HG02938 (cell line): ENCODE data around the gene EPHB2.

ENCODE experiments used
- ATAC-seq: cut with Tn5 transposase; IDR thresholded peaks from one replicate; pipeline ENCODE4 v1.9.1; 2021; ENCODE audit warnings: mild to moderate bottlenecking, moderate library complexity; ENCODE audit not compliant: unreplicated experiment

The EPHB2 gene

DNA sequence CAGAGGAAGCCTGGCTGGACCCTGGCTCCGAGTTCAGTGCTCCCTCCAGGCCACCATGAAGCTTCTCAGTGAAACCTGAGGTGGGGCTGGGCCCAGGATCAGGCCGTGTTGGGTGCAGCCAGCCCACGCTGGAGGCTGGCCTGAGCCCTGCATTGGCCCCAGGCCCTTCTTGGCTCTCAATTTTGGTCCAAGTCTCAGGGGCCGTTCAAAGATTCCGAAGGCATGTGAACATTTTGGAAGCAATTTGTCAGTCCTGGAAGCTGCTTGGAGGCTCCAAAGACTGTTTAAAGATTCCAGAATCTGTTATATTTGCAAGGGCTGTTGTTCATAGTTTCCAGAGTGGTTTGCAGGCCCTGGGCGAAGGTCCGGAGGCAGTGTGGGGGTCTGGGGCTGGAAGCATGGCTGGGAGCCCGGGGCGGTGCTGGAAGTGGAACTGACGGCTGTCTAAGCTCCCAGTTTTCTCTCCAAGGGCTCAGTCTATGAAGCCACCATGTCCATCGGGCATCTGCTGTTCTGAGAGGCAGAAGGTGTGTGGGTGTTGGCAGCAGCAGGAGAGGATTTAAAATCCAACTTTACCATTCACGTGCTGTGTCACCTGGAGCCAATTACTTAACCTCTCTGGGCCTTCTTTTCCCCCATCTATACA is 104.9 kb downstream of the EPHB2 start:
- no peak for ATAC-seq

DNA sequence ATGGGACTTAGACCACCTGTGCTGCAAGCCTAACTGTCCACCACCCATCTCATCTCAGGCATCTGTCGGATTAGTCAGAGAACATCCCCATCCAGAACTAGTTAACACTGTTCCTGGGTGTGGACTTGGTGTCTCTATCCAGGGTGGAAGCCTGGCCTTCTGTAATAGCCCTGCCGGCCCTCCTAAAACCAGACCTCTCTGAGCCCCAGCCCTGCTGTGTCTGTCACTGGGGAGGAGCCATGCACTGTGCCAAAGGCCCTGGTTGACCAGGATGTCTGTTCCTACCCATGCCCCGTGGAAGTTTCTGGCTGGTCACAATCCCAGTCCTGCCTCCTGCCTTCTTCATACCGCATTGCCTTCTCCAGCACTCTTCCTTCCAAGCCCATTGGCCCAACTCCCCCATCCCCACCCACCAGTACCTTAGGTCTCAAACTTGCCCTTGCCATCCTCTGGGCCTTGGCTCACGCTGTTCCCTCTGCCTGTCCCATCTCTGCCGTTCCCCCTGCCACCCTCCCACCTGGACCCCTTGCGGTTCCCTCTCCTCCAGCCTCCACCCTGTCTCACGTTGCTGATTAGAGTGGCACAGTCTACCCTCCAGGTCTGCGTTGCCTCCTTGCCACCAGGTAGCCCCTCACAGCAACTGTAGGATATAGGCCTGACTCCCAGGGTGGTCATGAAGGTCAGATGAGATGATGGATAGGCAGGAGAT is 105.6 kb downstream of the EPHB2 start:
- ATAC-seq: no peak

DNA sequence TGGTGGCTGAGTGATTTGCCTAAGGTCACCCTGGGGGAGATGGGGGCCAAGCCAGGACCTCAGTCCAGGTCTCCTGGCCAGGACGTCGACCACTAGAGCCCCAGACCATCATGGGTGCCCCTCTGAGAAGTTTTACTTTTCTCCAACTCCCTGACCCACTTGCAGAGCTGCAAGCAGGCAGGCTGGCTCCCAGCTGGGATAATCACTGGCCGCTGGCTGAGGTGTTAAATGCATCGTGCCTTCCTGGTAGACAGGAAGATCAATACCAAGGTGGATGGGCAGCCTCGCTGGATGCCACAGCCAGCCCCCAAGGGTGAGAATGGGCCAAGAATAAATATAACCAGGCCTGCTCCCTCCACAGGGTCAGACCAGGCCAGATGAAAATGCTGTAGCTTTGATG is 106.2 kb downstream of the EPHB2 start:
- no peak for ATAC-seq

DNA sequence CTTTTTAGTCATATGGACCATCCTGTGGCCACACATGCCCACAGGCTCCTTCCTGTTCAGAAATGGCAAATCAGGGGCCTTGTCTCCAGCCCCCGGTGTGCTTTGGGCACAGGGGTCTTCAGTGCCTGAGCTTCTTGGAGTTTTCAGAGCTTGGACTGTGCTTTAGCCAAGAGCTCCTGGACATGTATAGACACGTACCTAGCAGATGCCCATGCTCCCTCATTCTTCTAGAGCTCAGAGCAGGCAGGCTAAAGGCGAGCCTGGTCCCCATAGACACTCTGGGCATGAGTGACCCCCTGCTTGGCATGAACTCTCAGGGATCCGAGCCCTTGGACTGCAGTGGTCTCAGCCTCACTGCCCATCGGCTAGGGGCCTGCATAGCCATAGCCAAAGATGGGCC is 106.8 kb downstream of the EPHB2 start:
- no peak for ATAC-seq

DNA sequence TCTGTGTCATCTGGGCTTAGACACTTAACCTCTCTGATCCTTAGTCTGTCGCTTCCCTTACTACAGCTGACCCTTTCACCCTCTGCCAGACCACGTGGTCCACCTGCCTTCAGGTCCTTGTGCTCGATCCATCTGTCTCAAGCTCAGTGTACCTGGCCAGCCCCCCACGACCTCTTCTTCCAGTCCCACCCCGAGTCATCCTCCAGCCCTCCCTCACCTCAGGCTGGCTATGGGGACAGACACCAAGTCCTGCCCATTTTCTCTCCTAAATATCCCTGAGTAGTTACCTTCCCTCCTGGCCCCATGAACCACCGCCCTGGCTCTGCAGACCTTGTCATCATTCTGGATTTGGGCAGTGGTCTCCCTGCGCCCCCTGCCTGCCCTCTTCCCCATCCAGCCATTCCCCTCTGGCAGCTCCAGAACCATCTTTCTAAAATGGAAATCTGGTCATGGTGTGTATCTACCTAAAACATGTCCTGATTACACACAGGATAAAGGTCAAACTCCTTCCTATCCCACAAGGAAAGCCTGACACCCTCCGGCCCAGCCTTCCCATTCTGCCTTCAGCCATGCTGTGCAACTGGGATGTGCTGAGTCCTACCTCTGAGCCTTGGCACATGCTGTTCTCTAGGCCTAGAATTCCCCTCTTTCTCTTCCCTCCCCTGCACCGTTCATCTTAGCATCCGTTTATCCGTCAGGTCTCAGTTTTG is 107.6 kb downstream of the EPHB2 start:
- ATAC-seq: no peak

DNA sequence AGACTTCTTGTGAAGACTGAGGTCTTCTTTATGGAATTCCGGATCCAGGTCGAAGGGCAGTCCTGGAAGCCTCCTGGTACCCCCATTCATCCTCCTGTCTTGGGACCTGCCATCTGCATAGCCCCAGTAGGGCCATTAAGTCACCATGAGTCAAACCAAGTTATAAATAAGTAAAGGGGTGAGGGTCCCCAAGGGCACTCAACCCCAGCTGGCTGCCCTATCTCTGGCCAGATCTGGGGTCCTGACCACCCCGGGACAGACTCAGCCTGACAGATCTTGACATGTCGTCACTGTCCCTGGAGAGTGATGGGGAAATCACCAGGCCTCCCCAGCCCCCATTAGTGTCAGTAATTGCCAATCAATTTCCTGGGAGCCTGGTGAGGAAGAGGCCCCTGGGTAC is 108.7 kb downstream of the EPHB2 start:
- no peak for ATAC-seq

DNA sequence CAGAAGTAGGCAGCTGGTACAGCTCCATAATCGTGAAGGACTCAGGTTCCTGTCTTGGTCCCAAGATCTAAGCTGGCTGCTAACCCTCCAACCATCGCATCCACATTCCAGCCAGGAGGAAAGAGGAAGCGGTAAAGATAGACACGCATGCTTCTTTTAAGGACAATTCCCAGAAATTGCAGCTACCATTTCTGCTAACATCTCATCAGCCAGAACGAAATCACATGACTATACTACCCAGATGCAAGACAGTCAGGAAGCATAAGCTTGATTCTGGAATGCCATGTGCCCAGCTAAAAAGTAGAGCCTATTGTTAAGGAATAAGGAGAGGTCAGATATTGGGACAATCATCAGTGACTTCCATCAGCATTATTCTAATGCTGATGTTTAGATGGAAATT is 110.4 kb downstream of the EPHB2 start:
- no peak for ATAC-seq

DNA sequence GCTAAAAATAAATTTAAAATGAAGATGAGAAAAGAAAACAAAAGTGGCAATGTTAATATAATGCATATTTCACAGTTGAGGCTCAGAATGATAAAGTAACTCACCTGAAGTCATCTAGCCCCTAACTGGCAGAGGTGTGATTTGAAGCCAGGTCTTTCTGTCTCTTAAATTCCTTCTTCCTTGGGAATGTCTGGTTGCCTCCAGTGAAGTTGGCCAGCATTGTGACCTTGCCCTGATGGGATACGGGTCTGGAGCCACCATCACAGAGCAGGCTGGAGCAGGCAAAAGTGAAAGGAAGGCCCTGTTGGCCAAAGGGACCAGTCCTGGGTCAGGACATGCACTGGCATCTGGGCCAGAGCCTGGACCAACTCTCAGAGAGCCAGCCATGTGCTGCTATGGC is 111.7 kb downstream of the EPHB2 start:
- no peak for ATAC-seq

DNA sequence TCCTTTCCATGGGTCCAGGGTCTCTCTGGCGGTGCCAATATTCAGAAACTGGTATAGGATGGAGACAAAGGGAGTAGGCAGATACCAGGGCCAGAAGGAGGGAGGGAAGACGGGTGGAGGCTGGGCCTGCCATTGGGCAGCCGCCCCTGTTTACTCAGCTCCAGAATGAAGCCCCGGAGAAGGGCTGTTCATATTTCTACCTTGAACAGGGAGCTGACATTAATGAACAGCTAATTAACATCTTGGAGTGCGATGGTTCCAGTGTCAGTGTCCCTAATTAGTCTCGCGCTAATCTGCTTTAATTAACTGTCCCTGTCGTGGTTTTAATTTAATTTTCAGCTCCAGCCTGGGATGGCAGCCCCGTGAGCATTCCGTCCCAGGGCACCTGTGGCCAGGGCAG is 113.8 kb downstream of the EPHB2 start:
- no peak for ATAC-seq

DNA sequence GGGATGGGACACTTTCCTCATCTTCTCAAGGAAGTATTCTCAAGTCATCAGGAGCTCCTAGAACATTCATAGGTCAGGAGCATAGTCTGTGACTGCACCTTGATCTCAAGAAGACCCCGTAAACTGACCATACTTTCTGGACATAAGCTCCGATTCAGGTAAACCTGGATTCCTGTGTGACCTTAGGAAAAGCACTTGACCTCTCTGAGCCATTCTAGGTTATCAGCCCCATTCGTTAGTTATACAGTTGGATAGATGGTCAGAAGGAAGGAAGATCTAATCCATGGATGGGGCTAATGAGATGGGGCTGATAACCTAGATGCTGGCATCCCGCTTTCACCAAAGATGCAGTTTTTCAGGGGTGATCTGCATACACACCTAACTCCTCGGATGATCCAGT is 114.3 kb downstream of the EPHB2 start:
- ATAC-seq: no peak

DNA sequence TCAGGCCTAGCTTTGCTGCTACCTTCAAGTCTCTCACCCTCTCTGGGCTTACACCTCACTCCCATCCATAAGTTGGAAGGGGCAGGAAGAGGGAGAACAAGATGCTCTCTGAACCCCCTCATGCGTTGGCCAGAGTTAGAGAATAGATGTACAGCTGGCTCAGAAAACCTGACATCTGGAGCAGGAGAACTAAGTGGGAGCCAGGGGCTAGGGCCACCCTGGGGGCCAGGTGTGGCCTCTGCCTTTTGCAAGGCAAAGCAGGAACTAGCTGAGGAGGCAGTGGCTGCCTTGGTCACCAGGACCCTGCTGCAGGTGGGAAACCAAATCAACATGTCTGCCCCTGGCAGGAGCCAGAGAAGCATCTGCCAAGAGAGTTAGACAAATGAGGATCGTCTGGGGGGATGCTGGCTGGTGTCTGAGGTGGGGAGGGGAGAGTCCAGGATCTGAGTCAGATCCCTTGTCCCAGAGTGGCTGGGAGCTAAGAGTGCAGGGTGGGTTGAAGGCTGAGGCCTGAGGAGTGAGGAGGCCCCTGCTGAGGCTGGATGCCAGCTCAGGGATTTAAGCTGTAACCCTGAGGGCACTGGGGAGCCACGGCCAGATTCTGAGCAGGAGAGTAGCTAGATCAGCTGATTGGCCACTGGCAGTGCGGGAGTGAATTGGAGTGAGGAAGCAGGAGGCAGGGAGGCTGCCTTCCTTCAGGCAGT is 115.0 kb downstream of the EPHB2 start:
- ATAC-seq: no peak

DNA sequence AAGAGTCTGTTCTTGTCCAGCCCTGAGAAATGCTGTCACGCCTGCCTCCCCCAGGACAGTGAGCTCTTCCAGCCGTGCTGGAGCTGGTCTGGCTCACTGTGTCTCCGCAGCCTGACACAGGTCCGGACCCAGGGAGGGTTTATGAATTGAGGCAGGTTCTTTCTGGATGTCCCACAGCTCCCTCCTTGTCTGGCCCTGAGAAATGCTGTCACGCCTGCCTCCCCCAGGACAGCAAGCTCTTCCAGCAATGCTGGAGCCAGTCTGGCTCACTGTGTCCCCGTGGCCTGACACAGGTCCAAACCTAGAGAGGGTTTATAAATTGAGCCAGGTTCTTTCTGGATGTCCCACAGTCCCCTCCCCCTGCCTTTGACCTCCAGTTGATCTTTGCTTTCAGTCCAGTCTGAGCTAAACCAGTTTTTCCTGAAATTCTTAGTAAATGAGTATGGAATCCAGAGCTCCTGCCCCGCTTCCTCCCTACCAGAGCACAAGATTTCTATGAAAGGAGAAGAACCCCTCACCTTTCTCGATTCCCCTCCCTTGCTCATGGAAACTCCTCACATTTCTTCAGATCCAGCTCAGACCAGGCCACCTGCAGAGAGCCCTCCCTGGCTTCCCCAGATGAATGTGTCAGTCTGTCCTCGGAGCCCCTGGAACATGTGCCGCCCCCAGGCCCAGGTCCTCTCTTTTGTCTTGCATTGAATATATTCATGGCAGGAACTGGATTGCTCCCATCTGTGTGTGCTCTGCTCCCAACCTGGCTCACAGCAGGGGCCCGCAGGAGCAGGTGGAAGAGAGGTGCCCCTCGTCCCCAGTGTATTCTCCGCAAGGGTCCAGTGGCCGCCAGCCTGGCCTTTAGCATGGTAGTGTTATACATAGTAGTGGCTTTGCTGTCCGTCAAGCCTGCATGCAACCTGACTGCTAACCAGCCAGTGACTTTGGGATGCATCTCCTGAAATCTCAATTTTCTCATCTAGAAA is 116.3 kb downstream of the EPHB2 start:
- ATAC-seq: no peak

DNA sequence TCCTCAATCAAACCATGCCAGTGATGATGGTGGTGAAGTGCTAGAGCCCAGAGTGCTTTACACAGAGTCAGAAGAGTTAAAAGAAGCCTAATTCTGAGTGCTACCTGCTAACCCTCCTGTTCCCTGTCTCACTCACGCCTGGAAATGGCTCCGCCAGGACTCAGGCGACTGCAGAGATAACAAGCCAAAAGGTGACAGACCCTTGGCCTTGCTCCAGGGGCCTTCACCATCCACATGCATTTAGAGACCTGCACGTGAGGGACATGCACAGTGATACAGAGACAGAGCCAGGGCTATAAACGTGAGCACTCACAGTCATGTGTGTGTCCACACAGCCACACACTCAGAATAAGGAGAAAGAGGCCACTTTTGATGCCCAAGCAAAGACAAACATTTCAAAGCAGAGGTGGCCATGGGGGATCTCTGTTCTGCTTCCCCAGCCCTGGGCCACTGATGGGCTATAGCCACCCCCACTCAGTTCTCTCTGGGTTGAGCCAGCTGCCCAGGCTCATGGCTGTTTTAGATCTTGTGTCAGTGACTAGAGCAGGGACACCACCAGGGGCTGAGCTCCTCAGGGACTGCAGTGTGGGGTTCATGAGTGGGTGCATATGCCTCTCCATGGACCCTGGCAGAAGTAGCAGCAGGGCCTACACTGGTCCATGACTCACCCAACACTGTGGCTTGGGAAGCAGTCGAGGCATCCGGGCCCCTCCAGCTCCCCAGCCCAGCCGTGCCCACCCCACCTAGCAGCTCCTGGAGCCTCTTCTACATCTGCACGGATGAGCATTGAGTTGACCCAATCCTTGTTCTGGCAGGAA is 117.2 kb downstream of the EPHB2 start:
- ATAC-seq: no peak

DNA sequence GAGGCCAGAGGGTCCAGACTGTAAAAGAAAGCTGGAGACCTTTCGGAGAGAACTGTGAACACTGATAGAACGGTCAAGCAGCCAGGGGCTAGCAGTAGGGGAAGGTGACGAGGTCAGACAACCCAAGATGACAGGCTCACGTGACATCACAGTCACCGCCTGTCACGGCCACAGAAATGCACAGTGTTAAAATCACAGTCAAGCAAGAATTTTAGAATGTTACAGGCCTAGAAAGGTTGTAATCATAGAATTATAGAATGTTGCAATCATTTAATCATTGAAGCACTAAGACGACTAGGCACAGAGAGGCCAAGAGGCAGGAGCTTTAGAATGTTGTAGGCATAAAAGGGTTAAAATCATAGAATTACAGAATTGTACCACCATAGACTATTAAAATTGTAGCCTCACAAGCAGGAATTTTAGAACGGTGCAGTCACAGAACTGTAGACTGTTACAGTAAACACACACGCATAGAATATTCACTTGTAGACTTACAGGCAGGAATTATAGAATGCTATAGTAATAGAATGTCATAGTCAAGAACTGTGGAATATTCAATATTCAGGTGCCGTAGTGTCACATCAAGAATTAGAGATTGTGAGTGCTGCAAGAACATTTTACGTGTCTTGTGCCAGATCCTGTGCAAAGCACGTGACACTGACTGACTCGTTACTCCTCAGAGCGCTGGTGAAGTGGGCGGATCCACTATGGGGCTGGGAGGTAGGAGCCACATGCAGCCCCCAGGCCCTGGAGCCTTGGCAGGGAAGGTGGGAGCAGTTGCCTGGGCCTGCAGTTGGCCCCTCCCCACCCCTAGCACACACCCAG is 118.1 kb downstream of the EPHB2 start:
- ATAC-seq: no peak

DNA sequence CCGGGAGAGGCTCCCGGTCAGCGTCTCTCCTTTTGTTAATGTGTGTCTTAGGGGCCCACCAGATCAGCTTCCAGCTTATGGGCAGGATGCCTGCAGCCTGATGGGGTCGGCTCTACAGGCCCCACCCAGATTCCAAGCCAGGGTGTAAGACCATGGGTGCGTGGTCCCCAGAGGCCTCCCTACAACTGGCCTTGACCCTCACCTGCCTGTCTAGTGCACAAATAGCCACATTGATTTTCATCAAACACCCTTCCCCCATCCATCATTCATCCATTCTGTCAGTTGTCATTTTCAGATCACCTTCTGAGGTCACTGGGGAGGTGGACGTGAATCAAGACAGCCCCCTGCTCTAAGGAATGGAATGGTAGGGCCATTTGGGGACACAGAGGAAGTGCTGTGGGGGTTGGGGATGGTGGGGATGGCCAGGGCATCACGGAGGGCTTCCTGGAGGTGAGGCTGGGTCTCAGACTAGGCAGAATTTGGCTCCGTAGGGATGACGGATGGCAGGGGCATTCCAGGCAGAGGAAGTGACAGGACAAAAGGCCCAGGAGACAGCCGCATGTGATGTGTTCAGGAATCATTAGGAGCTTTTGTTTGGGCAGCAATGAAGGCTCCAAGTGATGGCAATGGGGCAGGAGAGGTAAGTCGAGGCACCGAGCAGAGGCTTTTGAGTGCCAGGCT is 118.8 kb downstream of the EPHB2 start:
- ATAC-seq: no peak

DNA sequence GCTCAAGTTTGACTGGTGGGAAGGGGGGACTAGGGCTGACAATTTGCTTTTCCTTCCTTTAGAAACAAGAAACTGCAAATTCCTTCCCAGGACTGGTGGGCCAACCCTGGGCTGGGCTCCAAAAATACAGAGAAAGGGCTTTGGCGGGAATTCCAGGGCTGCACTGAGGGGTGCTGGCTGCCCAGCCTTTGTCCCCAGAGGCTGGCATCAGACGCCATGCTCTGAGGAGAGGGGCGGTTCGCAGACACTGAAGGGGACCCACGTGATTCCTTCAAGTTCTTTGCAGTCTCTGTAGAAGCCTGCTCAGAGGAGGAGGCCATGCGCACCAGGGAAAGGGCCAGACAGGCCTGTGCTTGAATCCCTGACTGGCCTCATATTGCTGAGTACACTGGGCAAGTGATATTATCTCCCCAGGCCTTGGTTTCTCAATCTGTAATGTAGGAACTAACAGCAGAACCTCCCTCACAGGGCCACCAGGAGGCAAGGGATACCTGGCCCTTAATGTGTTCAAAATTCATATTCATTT is 119.5 kb downstream of the EPHB2 start:
- no peak for ATAC-seq

DNA sequence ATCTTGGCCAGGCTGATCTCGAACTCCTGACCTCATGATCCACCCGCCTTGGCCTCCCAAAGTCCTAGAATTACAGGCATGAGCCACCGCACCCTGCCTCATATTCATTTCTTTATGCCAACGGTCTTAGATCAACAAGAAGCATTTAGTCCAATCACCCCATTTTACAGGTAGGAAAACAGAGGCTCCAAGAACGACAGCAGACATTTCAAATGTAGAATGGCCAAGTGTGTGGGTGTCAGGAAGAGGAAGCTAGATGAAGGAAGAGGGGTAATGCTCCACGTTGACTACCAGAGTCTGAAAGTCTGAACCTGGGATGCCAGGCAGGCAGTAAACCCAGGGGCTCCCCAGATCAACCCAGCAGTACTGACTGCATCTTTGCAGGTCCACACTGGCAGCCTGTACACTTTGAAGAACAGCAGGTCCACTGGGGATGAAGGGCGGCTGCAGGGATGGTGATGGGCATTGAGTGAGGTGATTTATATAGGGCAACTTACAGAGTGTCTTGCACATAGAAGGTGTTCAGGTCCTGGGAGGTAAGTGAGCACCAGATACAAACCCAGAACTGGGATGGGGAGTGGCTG is 120.2 kb downstream of the EPHB2 start:
- no peak for ATAC-seq
